Measurements from ENCODE around the gene ETV3L.

DNA sequence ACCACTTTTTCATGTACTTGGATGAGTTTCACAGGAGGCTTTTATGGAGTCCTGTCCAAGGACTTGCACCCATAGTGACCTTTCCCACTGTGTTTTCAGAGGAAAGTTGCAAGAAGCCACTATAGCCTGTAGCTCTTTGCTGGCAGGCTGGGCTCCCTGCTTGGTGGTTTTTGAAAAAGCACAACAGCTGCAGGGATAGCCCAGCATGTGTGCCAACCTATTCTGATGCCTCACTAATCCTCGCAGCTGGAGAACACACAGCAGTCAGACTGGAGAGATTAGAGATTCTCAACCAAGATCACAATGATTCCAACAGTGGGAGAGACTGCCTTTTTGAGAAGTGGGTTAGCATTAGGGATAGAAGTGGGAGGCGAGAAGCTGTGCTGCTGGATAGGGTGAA is 30.0 kb downstream of the ETV3L start:
- TF ChIP-seq, protein P1, sequence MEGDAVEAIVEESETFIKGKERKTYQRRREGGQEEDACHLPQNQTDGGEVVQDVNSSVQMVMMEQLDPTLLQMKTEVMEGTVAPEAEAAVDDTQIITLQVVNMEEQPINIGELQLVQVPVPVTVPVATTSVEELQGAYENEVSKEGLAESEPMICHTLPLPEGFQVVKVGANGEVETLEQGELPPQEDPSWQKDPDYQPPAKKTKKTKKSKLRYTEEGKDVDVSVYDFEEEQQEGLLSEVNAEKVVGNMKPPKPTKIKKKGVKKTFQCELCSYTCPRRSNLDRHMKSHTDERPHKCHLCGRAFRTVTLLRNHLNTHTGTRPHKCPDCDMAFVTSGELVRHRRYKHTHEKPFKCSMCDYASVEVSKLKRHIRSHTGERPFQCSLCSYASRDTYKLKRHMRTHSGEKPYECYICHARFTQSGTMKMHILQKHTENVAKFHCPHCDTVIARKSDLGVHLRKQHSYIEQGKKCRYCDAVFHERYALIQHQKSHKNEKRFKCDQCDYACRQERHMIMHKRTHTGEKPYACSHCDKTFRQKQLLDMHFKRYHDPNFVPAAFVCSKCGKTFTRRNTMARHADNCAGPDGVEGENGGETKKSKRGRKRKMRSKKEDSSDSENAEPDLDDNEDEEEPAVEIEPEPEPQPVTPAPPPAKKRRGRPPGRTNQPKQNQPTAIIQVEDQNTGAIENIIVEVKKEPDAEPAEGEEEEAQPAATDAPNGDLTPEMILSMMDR (IDR thresholded peaks at IDR 0.05) = no peak
- TF ChIP-seq POLR2A (IDR thresholded peaks at IDR 0.05) = no peak
